HG03460 (cell line): ENCODE data around the gene RBM48.
A peak's percentile ranks its signal among the peaks of the same experiment; 100 is the strongest.
"Not testable (repeated sequence)": the region's sequence is repeated elsewhere in the genome, so short reads cannot be mapped to it uniquely, and the experiment has no call there.

Experiments
- ATAC-seq: cut with Tn5 transposase; IDR thresholded peaks from one replicate; pipeline ENCODE4 v1.9.1; 2021; ENCODE audit not compliant: unreplicated experiment

The RBM48 gene

GRCh38 chr7:92528188-92528957, at the start of gene RBM48, which contains the start of gene PEX1:
TSS of gene RBM48 (plus strand) at chr7:92528795. CDS start at chr7:92528814, 19 bp downstream.
TSS of gene PEX1 (minus strand) at chr7:92528520. CDS start at chr7:92528435, 85 bp downstream.
- peak; percentile 95 for ATAC-seq

GRCh38 chr7:92479146-92479545, 49.4 kb upstream of the RBM48 start:
- not testable (repeated sequence) for ATAC-seq

- ATAC-seq: not testable (repeated sequence)
Measured at GRCh38 chr7:92483624-92484023, 45.0 kb upstream of the RBM48 start.

DNA sequence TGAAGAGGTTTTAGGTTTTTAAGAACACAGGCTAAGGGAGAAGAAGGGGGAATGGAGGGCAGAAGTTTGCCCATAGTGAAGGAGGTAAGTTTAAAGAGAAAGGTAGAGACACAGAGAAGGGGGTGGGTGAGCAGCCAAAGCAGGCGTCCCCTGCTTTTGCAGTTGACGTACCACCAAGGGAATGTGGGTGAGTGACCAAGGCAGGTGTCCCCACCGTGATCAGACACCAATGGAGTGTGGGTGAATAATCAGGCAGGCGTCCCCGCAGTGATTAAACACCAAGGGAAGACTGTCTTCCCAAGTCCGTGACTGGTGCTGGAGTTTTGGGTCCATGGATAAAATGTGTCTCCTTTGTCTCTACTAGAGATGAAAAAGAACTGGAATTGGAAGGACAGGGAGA, 44.4 kb upstream of the RBM48 start:
- not testable (repeated sequence) for ATAC-seq

- no peak for ATAC-seq
Measured at GRCh38 chr7:92485267-92485892, 43.2 kb upstream of the RBM48 start.

DNA sequence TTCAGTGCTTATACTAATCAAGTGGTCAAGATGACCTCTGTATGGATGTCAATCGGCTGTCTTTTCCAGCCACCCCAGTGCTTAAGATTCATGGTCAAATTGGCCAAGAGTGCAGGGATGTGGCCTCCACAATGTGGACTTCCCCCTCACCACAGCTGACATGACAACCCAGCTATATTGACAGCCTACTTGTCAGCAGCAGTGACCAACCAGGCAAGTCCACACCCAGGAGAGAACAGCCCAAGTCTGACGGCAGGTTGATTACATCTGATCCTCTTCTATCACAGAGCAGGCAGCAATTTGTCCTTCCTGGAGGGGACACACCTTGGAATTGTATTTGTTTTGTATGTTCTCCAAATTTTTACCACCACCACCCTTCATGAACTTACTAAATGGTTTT, 42.6 kb upstream of the RBM48 start:
- no peak for ATAC-seq

DNA sequence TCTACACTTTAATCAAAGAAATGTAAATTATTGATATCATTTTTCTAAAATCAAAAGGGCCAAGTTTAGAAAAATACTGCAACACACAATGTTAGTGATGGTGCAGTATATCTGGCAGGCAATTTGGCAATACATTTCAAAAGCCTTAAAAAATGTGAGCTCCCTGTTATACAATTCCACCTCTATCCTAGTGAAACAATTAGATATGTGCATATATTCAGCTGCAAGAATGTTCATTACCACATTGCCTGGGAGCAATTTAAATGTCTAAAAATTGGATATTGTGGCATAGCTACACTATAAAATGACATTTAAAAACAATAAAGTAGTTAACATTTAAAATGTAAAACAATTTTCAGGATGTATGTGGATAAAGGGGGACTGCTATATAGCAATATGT, 40.8 kb upstream of the RBM48 start:
- no peak for ATAC-seq

DNA sequence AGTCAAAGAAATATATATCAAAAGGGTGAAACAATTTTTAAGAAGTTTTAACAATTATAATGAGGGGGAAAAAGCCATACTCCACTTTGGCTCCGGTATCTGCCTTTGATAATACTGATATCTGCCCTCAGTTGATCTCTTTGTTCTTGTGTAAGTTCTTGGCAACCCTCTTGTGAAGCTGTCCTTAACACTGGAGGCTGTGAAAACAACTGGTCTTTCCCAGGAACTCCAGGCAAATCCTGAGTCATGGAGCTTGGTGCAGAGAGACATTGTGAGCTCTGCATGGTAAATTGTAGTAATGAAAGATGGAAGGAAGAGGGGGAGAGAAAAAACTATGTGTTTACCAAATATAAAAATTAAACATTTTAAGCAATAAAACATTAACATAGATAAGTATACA, 39.0 kb upstream of the RBM48 start:
- ATAC-seq: no peak

GRCh38 chr7:92496876-92497275, 31.7 kb upstream of the RBM48 start:
- ATAC-seq: no peak

DNA sequence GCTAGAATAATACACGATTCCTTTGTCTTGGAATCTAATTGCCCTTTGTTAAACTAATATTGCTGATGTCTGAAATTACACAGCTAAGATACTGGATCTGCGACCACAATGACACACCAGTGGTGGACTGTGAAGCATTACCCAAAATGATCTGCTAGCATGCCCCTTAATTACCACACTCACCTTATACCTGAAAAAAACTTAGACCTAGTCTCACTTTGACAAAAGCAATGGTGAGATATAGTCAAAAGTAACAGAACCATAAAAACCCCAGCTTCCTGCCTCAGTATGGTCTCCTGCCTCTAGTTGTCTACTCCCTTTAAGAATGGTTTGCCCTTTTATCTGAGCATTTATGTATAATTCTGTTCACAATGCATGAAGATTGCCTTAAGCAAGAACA, 30.0 kb upstream of the RBM48 start:
- ATAC-seq: no peak

GRCh38 chr7:92503767-92504166, 24.8 kb upstream of the RBM48 start:
- ATAC-seq: no peak

DNA sequence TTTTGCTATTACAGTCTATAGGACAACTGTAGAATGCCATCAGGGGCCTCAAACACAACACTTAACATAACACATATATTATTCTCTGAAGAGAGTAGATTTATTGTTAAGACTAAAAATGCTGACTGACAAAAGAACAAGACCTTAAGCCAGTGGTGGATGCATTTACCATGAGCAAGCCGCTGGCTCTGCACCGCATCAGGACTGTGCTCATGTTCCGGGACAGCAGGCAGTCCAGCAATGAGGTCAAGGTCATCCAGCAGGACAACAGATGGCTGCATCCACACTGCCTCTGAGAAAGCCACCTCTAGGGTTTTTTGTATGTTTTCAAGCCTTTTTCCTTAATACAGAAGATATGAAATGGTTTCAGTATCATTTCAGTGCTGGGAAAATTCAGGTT, 24.0 kb upstream of the RBM48 start:
- ATAC-seq: no peak

DNA sequence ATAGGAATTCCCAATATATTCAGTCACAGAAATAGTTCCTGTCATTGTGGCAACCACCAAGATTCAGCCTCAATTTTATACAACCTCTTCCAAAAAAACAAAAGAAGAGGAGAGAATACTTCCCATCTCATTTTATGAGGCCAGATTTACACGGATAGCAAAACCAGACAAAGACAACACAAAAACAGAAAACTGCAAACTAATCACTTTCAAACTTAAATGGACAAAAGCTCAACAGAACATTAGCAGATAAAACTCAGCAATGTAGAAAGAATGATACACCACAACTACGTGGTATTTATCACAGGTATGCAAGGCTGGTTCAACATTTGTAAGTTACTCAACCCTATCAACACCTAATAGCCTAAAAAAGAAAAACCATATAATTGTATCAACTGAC, 22.2 kb upstream of the RBM48 start:
- no peak for ATAC-seq

- ATAC-seq: no peak
Measured at GRCh38 chr7:92508946-92509345, 19.6 kb upstream of the RBM48 start.

DNA sequence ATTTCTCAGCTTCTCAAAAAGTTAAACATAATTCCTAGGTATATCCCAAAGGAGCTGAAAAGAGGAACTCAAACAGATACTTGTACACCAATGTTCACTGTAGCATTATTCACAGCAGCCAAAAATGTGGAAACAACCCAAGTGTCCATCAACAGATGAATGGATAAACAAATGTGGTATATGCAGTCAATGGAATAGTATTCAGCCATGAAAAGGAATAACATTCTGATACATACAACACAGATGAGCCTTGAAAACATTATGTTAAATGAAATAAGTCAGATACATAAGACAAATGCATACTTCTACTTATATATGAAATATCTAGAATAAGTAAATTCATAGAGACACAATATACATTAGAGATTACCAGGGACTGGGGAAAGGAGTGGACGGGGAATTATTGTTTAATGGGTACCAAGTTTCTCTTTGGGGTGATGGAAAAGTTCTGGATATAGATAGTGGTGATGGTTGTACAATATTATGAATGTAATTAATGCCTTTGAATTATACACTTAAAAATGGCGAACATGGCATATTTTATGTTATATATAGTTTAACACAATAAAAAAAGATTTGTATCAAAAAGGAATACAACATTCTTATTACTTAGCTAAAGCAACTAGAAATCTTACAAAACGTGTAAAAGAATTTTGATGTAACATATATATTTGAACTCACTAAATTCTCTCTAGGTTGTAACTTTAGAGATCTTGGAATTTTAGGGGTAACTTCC, 15.3 kb upstream of the RBM48 start:
- no peak for ATAC-seq

DNA sequence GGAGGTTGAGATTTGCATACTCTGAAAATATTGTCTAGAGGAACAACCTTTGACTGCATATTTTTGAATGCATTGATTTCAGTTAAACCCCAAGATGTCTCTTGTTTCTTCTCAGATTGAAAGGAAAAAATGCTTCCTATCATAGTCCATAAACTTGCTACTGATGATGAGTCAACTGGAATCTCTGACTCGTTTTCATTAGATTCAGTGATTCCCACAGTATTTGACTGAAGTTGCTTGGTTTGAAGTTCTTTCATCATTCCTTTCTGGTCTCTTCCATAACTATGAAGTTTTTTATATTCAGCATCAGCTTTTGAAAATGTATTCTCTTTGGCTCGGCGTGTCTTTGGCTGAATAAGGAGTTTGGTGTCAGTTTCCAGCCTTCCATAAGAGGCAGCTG, 11.0 kb upstream of the RBM48 start:
- no peak for ATAC-seq

DNA sequence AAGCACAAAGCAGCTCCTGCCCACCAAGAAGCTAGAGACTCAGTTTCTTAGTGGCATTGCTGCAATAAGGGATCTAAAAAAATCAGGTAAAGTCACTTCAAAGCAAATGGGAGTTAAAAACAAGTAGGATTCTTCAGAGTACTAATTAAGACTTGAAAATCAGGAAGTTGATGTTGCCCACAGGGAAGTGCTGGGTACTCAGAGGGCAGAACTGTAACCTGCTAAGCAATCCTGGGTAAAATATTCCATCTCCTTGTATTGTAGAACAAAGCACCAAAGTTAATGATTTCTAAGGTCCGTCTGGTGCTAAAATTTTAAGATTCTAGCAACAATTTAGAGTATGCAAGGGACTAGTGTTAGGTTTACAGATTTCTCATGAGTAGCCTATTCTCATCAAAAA, 8.6 kb upstream of the RBM48 start:
- no peak for ATAC-seq

DNA sequence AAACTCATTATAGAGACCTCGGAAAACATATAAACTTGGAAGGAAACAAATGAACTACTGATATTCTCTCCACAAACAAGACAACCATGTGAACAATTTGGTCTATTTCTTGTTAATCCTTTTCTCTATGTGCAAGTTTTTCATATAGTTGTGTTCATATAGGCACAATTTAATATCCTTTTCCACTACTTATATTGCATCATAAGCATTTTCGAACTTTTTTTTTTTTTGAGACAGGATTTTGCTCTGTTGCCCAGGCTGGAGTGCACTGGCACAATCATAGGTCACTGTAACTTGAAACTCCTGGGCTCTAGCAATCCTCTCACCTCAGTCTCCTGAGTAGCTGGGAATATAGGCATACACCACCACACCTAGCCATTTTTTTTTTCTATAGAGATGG, 5.5 kb upstream of the RBM48 start:
- no peak for ATAC-seq

- ATAC-seq: peak; percentile 31
Measured at GRCh38 chr7:92527300-92528187, 1.1 kb upstream of the RBM48 start.

- ATAC-seq: no peak
Measured at GRCh38 chr7:92528958-92529264, 316 bp downstream of the RBM48 start.

DNA sequence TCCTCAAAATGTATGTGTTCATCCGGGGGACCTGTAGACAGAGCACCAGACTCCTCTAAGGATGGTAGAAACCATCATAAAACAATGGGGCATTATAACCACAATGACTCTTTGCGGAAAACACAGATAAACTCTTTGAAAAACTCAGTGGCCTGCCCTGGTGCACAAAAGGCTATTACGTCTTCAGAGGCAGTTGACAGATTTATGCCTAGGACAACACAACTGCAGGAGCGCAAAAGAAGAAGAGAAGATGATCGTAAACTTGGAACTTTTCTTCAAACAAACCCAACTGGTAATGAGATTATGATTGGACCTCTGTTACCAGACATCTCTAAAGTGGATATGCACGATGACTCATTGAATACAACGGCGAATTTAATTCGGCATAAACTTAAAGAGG, 6.0 kb downstream of the RBM48 start:
- no peak for ATAC-seq
